HL-60 (cell line): ENCODE measurements around the gene PDGFC.

Experiments used
- DNase-seq, 2 experiments: peaks; one replicate each; pipeline ENCODE4 v3.0.0-alpha.2; 2010 to 2020; ENCODE audit warnings: low read depth in 1 of 2, low spot score in 1 of 2
- H3K27ac ChIP-seq: fragments of 250-450 bp; sonication (Bioruptor Pico); replicated peaks from 2 replicates; pipeline ENCODE4 v1.5.1; 2020; ENCODE audit warnings: mild to moderate bottlenecking, moderate library complexity
- H3K27me3 ChIP-seq: fragments of 250-450 bp; sonication (Bioruptor Pico); 2 replicates; pipeline ENCODE4 v1.5.1; 2021; ENCODE audit warnings: mild to moderate bottlenecking, moderate library complexity; ENCODE audit not compliant: insufficient read depth, poor library complexity, severe bottlenecking
- H3K4me3 ChIP-seq: replicated peaks from 2 replicates; pipeline ENCODE4 v1.5.1; 2011; ENCODE audit warnings: mild to moderate bottlenecking, control low read depth, low read length; ENCODE audit not compliant: insufficient read depth
- GABPA ChIP-seq: IDR thresholded peaks from 2 replicates; pipeline ENCODE4 v1.6.1; 2012; ENCODE audit warnings: low read depth
- POLR2AphosphoS5 ChIP-seq: IDR thresholded peaks from 2 replicates; pipeline ENCODE4 v1.6.1; 2012; ENCODE audit warnings: low read depth
- SPI1 ChIP-seq: IDR thresholded peaks from 2 replicates; pipeline ENCODE4 v1.6.1; 2012; ENCODE audit warnings: low read depth, mild to moderate bottlenecking, borderline replicate concordance
- TF ChIP-seq, protein P1 (sequence below): IDR thresholded peaks from one replicate; pipeline ENCODE4 v1.5.1; 2011; ENCODE audit warnings: low read length, control low read depth, inconsistent platforms; ENCODE audit not compliant: insufficient read depth
- TF ChIP-seq, protein P2 (sequence below): IDR thresholded peaks from 2 replicates; pipeline ENCODE4 v1.6.1; 2012; ENCODE audit warnings: low read depth; ENCODE audit not compliant: insufficient replicate concordance

The PDGFC gene

DNA sequence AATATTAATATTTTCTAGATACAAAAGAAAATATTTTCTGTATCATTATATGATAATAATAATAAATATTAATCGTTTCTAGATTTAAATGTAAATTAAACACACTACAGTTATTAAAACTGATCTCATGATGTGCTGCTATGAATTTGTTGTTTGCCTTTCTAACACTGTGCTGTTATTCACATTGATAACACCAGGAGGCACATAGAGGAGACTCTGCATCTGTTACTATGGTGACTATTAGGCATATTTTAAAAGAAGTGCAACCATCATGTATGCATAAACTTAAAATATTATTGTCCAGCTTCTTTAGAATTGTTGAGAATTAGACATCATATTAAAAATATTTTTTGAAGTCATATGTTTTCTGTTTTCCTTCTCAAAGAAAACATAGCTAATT is 11.8 kb upstream of the PDGFC start:
- TF ChIP-seq POLR2AphosphoS5 (no peak), SPI1 (no peak), GABPA (no peak)
- TF ChIP-seq, protein P1, sequence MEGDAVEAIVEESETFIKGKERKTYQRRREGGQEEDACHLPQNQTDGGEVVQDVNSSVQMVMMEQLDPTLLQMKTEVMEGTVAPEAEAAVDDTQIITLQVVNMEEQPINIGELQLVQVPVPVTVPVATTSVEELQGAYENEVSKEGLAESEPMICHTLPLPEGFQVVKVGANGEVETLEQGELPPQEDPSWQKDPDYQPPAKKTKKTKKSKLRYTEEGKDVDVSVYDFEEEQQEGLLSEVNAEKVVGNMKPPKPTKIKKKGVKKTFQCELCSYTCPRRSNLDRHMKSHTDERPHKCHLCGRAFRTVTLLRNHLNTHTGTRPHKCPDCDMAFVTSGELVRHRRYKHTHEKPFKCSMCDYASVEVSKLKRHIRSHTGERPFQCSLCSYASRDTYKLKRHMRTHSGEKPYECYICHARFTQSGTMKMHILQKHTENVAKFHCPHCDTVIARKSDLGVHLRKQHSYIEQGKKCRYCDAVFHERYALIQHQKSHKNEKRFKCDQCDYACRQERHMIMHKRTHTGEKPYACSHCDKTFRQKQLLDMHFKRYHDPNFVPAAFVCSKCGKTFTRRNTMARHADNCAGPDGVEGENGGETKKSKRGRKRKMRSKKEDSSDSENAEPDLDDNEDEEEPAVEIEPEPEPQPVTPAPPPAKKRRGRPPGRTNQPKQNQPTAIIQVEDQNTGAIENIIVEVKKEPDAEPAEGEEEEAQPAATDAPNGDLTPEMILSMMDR: no peak
- TF ChIP-seq, protein P2, sequence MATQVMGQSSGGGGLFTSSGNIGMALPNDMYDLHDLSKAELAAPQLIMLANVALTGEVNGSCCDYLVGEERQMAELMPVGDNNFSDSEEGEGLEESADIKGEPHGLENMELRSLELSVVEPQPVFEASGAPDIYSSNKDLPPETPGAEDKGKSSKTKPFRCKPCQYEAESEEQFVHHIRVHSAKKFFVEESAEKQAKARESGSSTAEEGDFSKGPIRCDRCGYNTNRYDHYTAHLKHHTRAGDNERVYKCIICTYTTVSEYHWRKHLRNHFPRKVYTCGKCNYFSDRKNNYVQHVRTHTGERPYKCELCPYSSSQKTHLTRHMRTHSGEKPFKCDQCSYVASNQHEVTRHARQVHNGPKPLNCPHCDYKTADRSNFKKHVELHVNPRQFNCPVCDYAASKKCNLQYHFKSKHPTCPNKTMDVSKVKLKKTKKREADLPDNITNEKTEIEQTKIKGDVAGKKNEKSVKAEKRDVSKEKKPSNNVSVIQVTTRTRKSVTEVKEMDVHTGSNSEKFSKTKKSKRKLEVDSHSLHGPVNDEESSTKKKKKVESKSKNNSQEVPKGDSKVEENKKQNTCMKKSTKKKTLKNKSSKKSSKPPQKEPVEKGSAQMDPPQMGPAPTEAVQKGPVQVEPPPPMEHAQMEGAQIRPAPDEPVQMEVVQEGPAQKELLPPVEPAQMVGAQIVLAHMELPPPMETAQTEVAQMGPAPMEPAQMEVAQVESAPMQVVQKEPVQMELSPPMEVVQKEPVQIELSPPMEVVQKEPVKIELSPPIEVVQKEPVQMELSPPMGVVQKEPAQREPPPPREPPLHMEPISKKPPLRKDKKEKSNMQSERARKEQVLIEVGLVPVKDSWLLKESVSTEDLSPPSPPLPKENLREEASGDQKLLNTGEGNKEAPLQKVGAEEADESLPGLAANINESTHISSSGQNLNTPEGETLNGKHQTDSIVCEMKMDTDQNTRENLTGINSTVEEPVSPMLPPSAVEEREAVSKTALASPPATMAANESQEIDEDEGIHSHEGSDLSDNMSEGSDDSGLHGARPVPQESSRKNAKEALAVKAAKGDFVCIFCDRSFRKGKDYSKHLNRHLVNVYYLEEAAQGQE: no peak
- no peak overlapping the region for H3K4me3 ChIP-seq
- no peak for DNase-seq
- no peaks in the 10 kb centered on the region for H3K27me3 ChIP-seq
- no peak overlapping the region for H3K27ac ChIP-seq

DNA sequence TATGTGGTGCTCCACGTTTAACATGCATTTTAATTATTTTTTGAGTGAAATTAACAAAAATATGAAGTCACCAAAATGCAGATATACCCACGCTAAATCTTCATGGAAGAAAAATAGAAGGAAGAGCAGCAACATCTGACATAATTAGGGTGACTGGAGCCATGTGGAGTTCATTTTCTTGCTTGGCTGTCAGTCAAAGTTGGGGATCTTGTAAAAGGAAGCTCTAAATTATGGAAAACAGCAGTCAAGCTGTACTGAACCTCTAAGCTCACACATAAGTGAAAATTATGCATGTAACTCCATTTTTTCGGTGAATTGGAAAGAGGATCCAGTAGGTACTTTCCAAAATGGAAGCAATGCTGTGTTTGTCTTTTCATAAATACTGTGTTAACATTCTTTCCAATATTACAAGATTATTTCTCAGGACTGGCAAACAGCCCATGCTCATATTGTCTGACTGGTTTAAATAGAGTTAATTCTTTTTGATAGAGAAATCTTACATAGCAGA is 9.7 kb upstream of the PDGFC start:
- Histone ChIP-seq H3K27ac (no peak overlapping the region), H3K4me3 (no peak overlapping the region), H3K27me3 (peaks cover 5% of the 10 kb centered on the region)
- no peak for TF ChIP-seq POLR2AphosphoS5
- TF ChIP-seq, protein P2: no peak
- TF ChIP-seq SPI1: no peak
- no peak for TF ChIP-seq GABPA
- TF ChIP-seq, protein P1: no peak
- DNase-seq: no peak

DNA sequence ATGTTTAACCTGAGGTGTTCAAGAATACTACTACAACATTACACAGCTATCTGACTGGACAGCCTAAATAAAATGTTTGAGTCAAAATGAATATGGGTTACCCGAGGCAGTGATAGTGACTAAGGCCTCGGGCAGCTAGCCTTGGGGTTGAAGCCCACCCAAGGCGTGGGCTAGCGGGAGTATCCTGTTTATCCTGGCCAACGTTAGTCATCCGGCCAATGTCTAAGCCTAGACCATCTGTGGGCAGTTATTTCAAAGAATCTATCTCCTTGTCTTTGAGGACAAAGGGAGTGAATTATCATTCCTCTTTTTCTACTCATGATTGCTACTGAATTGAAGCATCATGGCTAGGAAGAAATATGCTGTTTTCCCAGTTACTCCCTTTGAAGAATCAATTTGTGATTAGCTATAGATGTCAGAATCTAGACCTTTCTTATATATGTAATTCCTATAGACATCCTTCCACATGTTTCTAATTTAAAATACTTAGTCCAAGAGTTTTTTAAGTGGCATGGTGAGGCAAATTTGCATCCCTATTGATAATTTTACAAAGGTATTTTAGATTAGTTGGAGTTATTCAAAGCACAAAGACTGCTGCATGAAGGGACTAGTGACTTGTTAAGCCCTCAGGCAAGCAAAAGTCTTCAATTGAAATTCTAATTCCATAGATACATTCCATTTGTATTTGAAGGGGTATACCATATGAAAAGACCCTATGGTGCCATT is 6.0 kb upstream of the PDGFC start:
- DNase-seq: no peak
- no peak overlapping the region for H3K4me3 ChIP-seq
- TF ChIP-seq SPI1 (no peak), GABPA (no peak), POLR2AphosphoS5 (no peak)
- TF ChIP-seq, protein P1: no peak
- TF ChIP-seq, protein P2: no peak
- H3K27me3 ChIP-seq: peaks cover 5% of the 10 kb centered on the region
- H3K27ac ChIP-seq: no peak overlapping the region
